NT2/D1 (cell line): Measurements from ENCODE around the gene SIRT4.

ENCODE experiments used
- SUZ12 ChIP-seq: IDR thresholded peaks from 2 replicates; pipeline ENCODE4 v1.6.1; 2011; ENCODE audit not compliant: insufficient read length, insufficient read depth; ENCODE audit errors: extremely low read depth
- YY1 ChIP-seq: IDR thresholded peaks from 2 replicates; pipeline ENCODE4 v1.6.1; 2011; ENCODE audit not compliant: insufficient read length, insufficient read depth
- ZNF274 ChIP-seq: IDR thresholded peaks from 2 replicates; pipeline ENCODE4 v1.6.1; 2011; ENCODE audit warnings: mild to moderate bottlenecking, low read depth, low read length

DNA sequence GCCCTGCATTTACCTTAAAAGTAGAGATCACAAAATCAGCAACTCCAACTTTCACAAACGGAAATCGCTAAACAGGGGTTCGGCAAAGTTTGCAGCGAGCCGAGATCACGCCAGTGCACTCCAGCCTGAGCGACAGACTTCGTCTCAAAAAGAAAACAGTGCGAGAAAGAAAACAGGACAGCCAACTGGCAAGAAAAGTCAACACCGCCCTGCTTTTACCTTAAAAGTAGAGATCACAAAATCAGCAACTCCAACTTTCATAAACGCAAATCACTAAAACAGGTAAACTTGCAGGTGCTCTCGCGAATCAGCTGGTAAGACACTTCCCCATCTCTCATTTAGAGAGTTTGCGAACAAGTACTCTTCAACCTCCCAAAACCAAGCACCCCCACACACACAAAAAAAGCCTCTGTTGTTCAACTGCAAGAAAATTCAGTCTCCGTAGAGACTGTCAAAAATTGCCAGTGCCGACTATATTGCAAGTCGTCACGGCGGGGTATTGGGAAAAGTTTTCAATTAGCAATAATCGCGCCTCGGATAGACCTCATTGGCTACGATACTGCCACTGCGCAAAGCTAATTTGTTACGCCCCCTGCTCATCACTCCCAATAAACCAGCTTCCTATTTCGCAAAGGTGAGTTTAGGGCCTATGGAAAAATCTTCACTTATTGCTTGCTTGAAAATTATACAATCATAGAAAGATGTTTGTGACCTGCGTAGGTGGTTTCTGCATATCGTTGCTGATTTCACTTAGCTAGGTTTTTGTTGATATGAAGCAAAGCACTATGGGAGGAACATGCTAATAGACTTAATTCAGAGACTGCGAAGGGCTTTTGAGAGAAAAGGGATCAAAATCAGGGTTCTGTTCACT lies 9.2 kb upstream of the SIRT4 start, which contains the start of gene RNU4-1:
- TF ChIP-seq ZNF274: no peak
- TF ChIP-seq YY1: no peak
- TF ChIP-seq SUZ12: no peak
